Measurements from ENCODE around the gene KCNQ1OT1.

The KCNQ1OT1 gene

GRCh38 chr11:2707736-2708135 lies 7.9 kb upstream of the KCNQ1OT1 start:
- TF ChIP-seq CTCF (IDR thresholded peaks at IDR 0.05; ENCODE audit: control insufficient read depth, insufficient read depth, low read depth, low read length, missing control alignments), result no peak
- DNase-seq (ENCODE audit: low read depth), result no peak
- H3K4me3 ChIP-seq (ENCODE audit: control insufficient read depth, low read depth, low read length), result no peak overlapping the region

- no peak for TF ChIP-seq CTCF (IDR thresholded peaks at IDR 0.05; ENCODE audit: control insufficient read depth, insufficient read depth, low read depth, low read length, missing control alignments)
- DNase-seq (ENCODE audit: low read depth), result no peak
- H3K4me3 ChIP-seq (ENCODE audit: control insufficient read depth, low read depth, low read length), result no peak overlapping the region
These were observed 6.5 kb upstream of the KCNQ1OT1 start for GRCh38 chr11:2706321-2706720.

GRCh38 chr11:2704896-2705606 lies 5.3 kb upstream of the KCNQ1OT1 start:
- no peak for DNase-seq (ENCODE audit: low read depth)
- no peak for TF ChIP-seq CTCF (IDR thresholded peaks at IDR 0.05; ENCODE audit: control insufficient read depth, insufficient read depth, low read depth, low read length, missing control alignments)
- no peak overlapping the region for H3K4me3 ChIP-seq (ENCODE audit: control insufficient read depth, low read depth, low read length)

GRCh38 chr11:2704356-2704755 lies 4.6 kb upstream of the KCNQ1OT1 start:
- TF ChIP-seq CTCF (IDR thresholded peaks at IDR 0.05; ENCODE audit: control insufficient read depth, insufficient read depth, low read depth, low read length, missing control alignments), result no peak
- DNase-seq (ENCODE audit: low read depth), result no peak
- no peak overlapping the region for H3K4me3 ChIP-seq (ENCODE audit: control insufficient read depth, low read depth, low read length)

- no peak for TF ChIP-seq CTCF (IDR thresholded peaks at IDR 0.05; ENCODE audit: control insufficient read depth, insufficient read depth, low read depth, low read length, missing control alignments)
- DNase-seq (ENCODE audit: low read depth), result no peak
- no peak overlapping the region for H3K4me3 ChIP-seq (ENCODE audit: control insufficient read depth, low read depth, low read length)
These were observed 3.8 kb upstream of the KCNQ1OT1 start for GRCh38 chr11:2703363-2704141.

- no peak overlapping the region for H3K4me3 ChIP-seq (ENCODE audit: control insufficient read depth, low read depth, low read length)
- DNase-seq (ENCODE audit: low read depth), result no peak
- TF ChIP-seq CTCF (IDR thresholded peaks at IDR 0.05; ENCODE audit: control insufficient read depth, insufficient read depth, low read depth, low read length, missing control alignments), result no peak
These were observed 3.1 kb upstream of the KCNQ1OT1 start for GRCh38 chr11:2702771-2703362.

Data from AG09309 (cell line).